HG03095 (cell line): ENCODE data around the gene KRTAP10-5.
"Not testable (repeated sequence)": the region's sequence is repeated elsewhere in the genome, so short reads cannot be mapped to it uniquely, and the experiment has no call there.

ENCODE experiments used
- ATAC-seq: cut with Tn5 transposase; IDR thresholded peaks from one replicate; pipeline ENCODE4 v1.9.1; 2021; ENCODE audit warnings: moderate library complexity; ENCODE audit not compliant: unreplicated experiment

The KRTAP10-5 gene

GRCh38 chr21:44572959-44573583, 7.3 kb downstream of the KRTAP10-5 start:
- ATAC-seq, result no peak

GRCh38 chr21:44571844-44572782, 8.3 kb downstream of the KRTAP10-5 start:
- ATAC-seq, result no peak

- ATAC-seq, result no peak
Observed at GRCh38 chr21:44571296-44571695, 9.1 kb downstream of the KRTAP10-5 start.

- no peak for ATAC-seq
Observed at GRCh38 chr21:44569861-44570517, 10.4 kb downstream of the KRTAP10-5 start.

GRCh38 chr21:44568667-44569556, 11.5 kb downstream of the KRTAP10-5 start:
- ATAC-seq, result no peak

GRCh38 chr21:44568261-44568660, 12.1 kb downstream of the KRTAP10-5 start:
- ATAC-seq, result no peak

GRCh38 chr21:44567481-44568171, 12.8 kb downstream of the KRTAP10-5 start:
- ATAC-seq, result no peak

- no peak for ATAC-seq
Observed at GRCh38 chr21:44566403-44566802, 14.0 kb downstream of the KRTAP10-5 start.

GRCh38 chr21:44564886-44565598, 15.4 kb downstream of the KRTAP10-5 start:
- ATAC-seq, result no peak

GRCh38 chr21:44564099-44564498, 16.3 kb downstream of the KRTAP10-5 start:
- ATAC-seq, result no peak

- no peak for ATAC-seq
Observed at GRCh38 chr21:44558695-44559094, 21.7 kb downstream of the KRTAP10-5 start, which contains the start of gene KRTAP10-3. Gene KRTAP10-3 (minus strand): TSS chr21:44558795. CDS start chr21:44558715, 80 bp downstream.

- ATAC-seq, result not testable (repeated sequence)
Observed at GRCh38 chr21:44558329-44558675, 22.1 kb downstream of the KRTAP10-5 start.

GRCh38 chr21:44557491-44558328, 22.7 kb downstream of the KRTAP10-5 start:
- ATAC-seq, result no peak

- no peak for ATAC-seq
Observed at GRCh38 chr21:44556879-44557278, 23.5 kb downstream of the KRTAP10-5 start.

- ATAC-seq, result no peak
Observed at GRCh38 chr21:44555200-44555875, 25.1 kb downstream of the KRTAP10-5 start.

GRCh38 chr21:44552681-44553080, 27.7 kb downstream of the KRTAP10-5 start:
- no peak for ATAC-seq

- ATAC-seq, result no peak
Observed at GRCh38 chr21:44552136-44552535, 28.3 kb downstream of the KRTAP10-5 start.
